HG03520 (cell line): ENCODE measurements around the gene TMEM131.
A peak's percentile ranks its signal among the peaks of the same experiment; 100 is the strongest.

Experiments used
- ATAC-seq: cut with Tn5 transposase; IDR thresholded peaks from one replicate; pipeline ENCODE4 v1.9.1; 2021; ENCODE audit warnings: mild to moderate bottlenecking, moderate library complexity; ENCODE audit not compliant: unreplicated experiment

Gene TMEM131

GRCh38 chr2:97992836-97993825 lies 2.6 kb downstream of the TMEM131 start:
- ATAC-seq = no peak

DNA sequence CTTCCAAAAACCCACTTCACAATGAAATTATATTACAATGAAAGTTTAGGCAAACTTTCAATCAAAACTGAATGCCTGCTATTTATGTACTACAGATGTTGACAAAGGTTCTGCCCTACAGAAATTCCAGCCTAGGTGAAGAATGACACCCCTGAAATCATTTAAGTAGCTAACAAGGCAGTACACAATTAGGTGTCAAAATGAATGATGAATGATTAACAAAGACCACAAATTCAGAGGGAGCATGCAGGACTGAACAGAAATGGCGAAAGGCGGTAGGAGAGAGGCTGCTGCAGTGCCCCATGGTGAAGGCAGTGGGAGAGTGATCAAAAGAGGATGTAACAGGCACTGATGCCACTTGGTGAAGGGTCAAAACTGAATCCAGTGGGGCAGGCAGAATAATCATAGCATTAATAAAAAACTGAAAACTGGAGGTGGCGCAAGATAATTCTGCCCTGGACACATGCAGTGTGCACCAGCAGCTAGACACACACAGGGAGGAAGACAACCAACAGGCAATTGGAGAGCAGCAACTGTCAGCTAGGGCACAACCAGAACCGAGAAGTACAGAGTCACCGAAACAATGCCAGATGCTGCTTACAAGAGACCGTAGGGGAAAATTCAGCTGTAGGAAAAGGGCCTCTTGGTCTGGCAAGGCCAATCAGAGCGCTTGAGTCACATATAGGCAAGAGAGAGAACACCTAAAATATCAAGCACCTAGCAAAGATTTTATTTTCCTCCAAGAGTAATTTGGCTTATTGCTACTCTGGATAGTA lies 4.5 kb downstream of the TMEM131 start:
- ATAC-seq = no peak

- ATAC-seq = no peak
Measured at GRCh38 chr2:97988722-97989121, 7.0 kb downstream of the TMEM131 start.

GRCh38 chr2:97985998-97986397 lies 9.8 kb downstream of the TMEM131 start:
- no peak for ATAC-seq

- no peak for ATAC-seq
Measured at GRCh38 chr2:97983698-97984097, 12.1 kb downstream of the TMEM131 start.

- no peak for ATAC-seq
Measured at GRCh38 chr2:97983134-97983533, 12.6 kb downstream of the TMEM131 start.

DNA sequence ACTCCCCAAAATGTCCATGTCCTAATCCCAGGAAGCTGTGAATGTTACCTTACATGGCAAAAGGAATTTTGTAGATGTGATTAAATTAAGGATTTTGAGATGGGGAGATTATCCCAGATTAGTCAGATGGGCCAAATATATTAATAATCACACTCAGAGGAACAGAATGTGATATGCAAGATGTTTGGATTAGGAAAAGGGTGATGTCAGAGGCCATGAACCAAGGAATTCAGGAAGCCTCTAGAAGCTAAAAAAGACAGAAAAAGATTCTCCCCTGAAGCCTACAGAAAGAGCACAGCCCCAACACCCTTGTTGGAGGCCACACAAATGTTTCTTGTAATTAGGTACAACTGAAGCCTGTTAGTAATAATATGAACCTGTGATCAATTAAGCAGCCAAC lies 13.1 kb downstream of the TMEM131 start:
- ATAC-seq = no peak

DNA sequence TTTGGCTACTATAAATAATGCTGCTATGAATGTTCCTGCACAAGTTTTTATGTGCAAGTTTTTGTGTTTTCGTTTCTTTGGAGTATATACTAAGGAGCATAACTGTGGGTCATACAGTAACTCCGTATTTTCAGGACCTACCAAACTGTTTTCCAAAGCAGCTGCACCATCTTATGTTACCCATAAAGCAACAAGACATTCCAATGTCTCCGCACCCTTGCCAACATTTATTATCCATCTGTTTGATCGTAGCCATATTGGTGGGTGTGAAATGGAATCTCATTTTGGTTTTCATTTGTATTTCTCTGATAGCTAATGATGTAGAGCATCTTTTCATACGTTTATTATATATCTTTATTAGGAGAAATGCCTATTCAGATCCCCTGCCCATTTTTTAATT lies 13.8 kb downstream of the TMEM131 start:
- no peak for ATAC-seq

GRCh38 chr2:97979904-97980303 lies 15.8 kb downstream of the TMEM131 start:
- ATAC-seq = no peak

DNA sequence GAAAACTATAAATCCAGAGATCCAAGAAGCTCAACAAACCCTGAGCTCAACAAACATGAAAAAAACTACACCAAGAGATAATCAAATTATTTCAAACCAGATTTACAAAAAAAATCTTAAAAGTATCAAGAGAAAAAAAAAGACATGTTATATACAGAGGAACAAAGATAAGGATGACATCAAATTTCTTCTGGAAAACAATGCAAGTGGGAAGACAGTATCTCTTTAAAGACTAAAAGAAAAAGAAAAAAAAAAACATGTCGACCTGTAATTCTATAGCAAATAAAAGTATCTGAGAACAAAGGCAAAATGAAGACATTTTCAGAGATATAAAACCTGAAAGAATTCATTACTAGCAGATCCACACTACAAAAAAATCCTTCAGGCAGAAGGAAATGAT lies 21.3 kb downstream of the TMEM131 start:
- no peak for ATAC-seq

GRCh38 chr2:97970293-97971060 lies 25.3 kb downstream of the TMEM131 start:
- ATAC-seq = no peak

GRCh38 chr2:97969081-97970067 lies 26.4 kb downstream of the TMEM131 start:
- ATAC-seq = no peak

DNA sequence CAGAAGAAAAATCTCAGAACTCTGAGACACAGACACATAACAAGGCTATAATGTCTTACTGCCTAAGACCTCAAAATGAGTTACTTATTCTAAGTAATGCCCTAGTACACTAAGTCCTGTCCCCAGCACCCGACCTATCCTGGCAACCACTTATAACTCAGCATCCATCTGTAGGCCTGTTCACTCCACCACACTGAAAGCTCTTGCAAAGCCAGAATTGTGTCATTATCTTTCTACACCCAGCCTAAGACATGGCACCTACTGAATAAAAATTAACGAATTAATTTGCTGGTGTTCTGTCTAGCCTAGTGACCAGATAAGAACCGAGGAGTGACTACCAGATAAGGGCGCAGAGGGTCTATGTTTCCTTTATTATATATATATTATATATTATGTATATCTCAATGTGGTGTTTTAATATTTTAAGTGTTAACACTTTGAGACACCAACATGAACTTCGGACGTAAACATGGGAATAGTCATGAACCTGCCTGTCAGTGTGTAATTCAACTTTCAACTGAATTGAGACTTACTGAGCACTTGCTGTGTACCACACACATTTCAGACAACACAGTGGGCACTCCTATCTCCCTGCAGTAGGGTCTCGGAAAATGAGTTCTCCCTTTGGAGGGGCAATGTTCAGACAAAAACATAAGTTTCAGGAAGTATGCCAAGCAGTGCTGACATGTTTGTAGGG lies 27.7 kb downstream of the TMEM131 start:
- no peak for ATAC-seq

- peak; percentile 5 for ATAC-seq
Measured at GRCh38 chr2:97967216-97967592, 28.5 kb downstream of the TMEM131 start.

GRCh38 chr2:97966545-97967215 lies 29.1 kb downstream of the TMEM131 start:
- ATAC-seq = peak; percentile 62

DNA sequence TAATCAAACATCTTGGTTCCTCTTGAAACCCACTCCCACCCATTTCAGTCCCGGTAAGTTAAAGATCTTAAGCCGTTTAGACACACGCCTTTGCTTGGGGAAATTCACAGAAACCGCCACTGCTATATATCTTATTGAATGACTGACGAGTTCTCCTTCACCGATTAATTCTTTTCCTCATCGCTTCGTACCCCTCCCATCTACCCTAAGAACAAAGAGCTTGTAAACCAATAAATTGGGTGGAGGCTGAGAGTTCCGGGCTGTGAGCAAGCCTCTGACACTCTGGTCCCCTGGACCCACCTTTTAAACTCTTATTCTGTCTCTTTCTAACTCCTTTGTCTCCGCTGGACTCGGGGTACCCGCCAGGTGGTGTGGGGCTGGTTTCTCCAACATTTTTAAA lies 30.6 kb downstream of the TMEM131 start:
- no peak for ATAC-seq

- ATAC-seq = no peak
Measured at GRCh38 chr2:97963880-97964279, 31.9 kb downstream of the TMEM131 start.

DNA sequence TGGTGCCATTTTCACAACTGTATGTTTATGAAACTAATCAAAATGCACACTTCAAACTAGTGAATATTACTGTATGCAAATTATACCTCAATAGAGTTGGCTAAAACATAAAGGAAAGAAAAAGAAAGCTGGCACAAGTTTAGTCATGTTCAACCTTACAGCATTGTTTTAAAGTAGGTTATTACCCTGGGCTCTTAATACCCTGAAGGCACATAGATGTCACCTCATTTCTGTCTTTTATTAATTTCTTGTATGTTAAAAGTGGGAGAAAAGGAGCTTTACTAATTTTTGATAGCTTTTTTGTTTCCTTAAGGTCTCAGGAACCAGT lies 32.7 kb downstream of the TMEM131 start:
- ATAC-seq = no peak

GRCh38 chr2:97961534-97961933 lies 34.2 kb downstream of the TMEM131 start:
- ATAC-seq = peak; percentile 39
